Endothelial cell of umbilical vein (primary cell): ENCODE data around the gene CTTNBP2NL. TPM values are rescaled to one million over a fixed set of nuclear protein-coding genes. Genes with fewer than 3 reads are reported as not detected.
A peak's percentile ranks its signal among the peaks of the same experiment; 100 is the strongest.

Experiments used
- BruUV-seq: library from RNA; stranded (reverse); fragments of 400-500 nt; replicated peaks from 2 replicates; lab custom pipeline; 2021; lab: Mats Ljungman, UMichigan
- CTCF ChIA-PET: fragments of 300-600, 350-600 bp; sonication (Branson Sonifier 250); formaldehyde crosslinking; loops from one replicate; lab custom pipeline; 2021; ENCODE audit warnings: antibody characterized with exemption, inconsistent platforms; lab: Charles Lee
- POLR2A ChIA-PET: fragments of 300-600, 350-600 bp; sonication (Branson Sonifier 250); formaldehyde crosslinking; loops from one replicate; lab custom pipeline; 2021; ENCODE audit warnings: antibody characterized with exemption, inconsistent platforms; lab: Charles Lee
- DNase-seq: peaks from one replicate; pipeline ENCODE4 v3.0.0-alpha.2; 2011; ENCODE audit warnings: low read depth, low spot score
- FAIRE-seq: peaks from 2 replicates; lab custom pipeline; 2011; peaks lifted over from hg19 to GRCh38; lab: Jason Lieb, UNC
- H2AFZ ChIP-seq: 2 replicates; pipeline ENCODE4 v1.6.0; 2012; ENCODE audit warnings: low read depth, low read length, control low read depth, inconsistent platforms
- H3K27ac ChIP-seq: 2 replicates; pipeline ENCODE4 v1.5.1; 2011; ENCODE audit warnings: low read depth, mild to moderate bottlenecking, control low read depth, low read length, moderate library complexity; ENCODE audit not compliant: insufficient read depth
- H3K27me3 ChIP-seq, 2 experiments: 2 replicates each; pipeline versions ENCODE4 v1.6.0 to v1.6.1; 2011; ENCODE audit warnings: low read length in 2 of 2, mixed read lengths in 1 of 2; ENCODE audit not compliant: control insufficient read depth in 2 of 2, insufficient read depth in 2 of 2
- H3K36me3 ChIP-seq, 2 experiments: 2 replicates in 1 of 2; 3 replicates in 1 of 2; pipeline ENCODE4 v1.5.1; 2011; ENCODE audit warnings: low read length in 2 of 2, mild to moderate bottlenecking in 1 of 2, moderate library complexity in 1 of 2; ENCODE audit not compliant: control insufficient read depth in 2 of 2, insufficient read depth in 2 of 2; ENCODE audit errors: extremely low read depth in 1 of 2
- H3K4me1 ChIP-seq: 3 replicates; pipeline ENCODE4 v1.5.1; 2011; ENCODE audit warnings: mild to moderate bottlenecking, low read length; ENCODE audit not compliant: control insufficient read depth, insufficient read depth; ENCODE audit errors: extremely low read depth
- H3K4me2 ChIP-seq: 2 replicates; pipeline ENCODE4 v1.6.1; 2011; ENCODE audit warnings: low read length, control low read depth, mixed read lengths; ENCODE audit not compliant: insufficient read depth
- H3K4me3 ChIP-seq, 3 experiments: fragments of 200-600 bp in 1 of 3; sonication (generic), shearing (Covaris generic) in 1 of 3; replicated peaks in 1 of 3; 2 replicates each; pipeline ENCODE4 v1.5.1; 2011 to 2016; ENCODE audit warnings: control low read depth in 3 of 3, low read length in 3 of 3, mild to moderate bottlenecking in 2 of 3, inconsistent platforms in 1 of 3, low read depth in 1 of 3, moderate library complexity in 1 of 3; ENCODE audit not compliant: insufficient read depth in 1 of 3
- H3K79me2 ChIP-seq: 2 replicates; pipeline ENCODE4 v1.6.0; 2012; ENCODE audit warnings: low read length, inconsistent platforms; ENCODE audit not compliant: control insufficient read depth, insufficient read depth
- H3K9ac ChIP-seq: replicated peaks from 2 replicates; pipeline ENCODE3; 2011; ENCODE audit warnings: low read length, control low read depth; ENCODE audit not compliant: insufficient read depth; ENCODE audit errors: extremely low read depth
- H3K9me1 ChIP-seq: replicated peaks from 3 replicates; pipeline ENCODE4 v1.6.0; 2011; ENCODE audit warnings: mild to moderate bottlenecking, low read length; ENCODE audit not compliant: control insufficient read depth, insufficient read depth; ENCODE audit errors: extremely low read depth
- H3K9me3 ChIP-seq: replicated peaks from 2 replicates; pipeline ENCODE4 v1.5.1; 2012; ENCODE audit warnings: low read length, inconsistent platforms; ENCODE audit not compliant: control insufficient read depth, insufficient read depth
- H4K20me1 ChIP-seq: replicated peaks from 2 replicates; pipeline ENCODE3; 2011; ENCODE audit warnings: mild to moderate bottlenecking, low read length; ENCODE audit not compliant: control insufficient read depth, insufficient read depth; ENCODE audit errors: extremely low read depth
- CTCF ChIP-seq, 2 donors: IDR thresholded peaks; 1 replicate in 1 of 2; 2 replicates in 1 of 2; pipeline ENCODE4 v1.5.1; 2011; ENCODE audit warnings: low read length in 2 of 2, mild to moderate bottlenecking in 2 of 2, moderate library complexity in 2 of 2, control low read depth in 1 of 2, inconsistent platforms in 1 of 2, low read depth in 1 of 2; ENCODE audit not compliant: insufficient read depth in 1 of 2; ENCODE audit errors: extremely low read depth in 1 of 2
- EZH2 ChIP-seq: IDR thresholded peaks from 2 replicates; pipeline ENCODE4 v1.6.1; 2012; ENCODE audit warnings: borderline replicate concordance, low read depth, mild to moderate bottlenecking, moderate library complexity, low read length, inconsistent platforms; ENCODE audit not compliant: severe bottlenecking
- FOS ChIP-seq: IDR thresholded peaks from 2 replicates; pipeline ENCODE4 v1.6.1; 2011; ENCODE audit warnings: mild to moderate bottlenecking, low read length, moderate library complexity, borderline replicate concordance; ENCODE audit not compliant: insufficient read depth
- GATA2 ChIP-seq: IDR thresholded peaks from 2 replicates; pipeline ENCODE4 v1.7.0; 2011; ENCODE audit warnings: low read depth, mild to moderate bottlenecking, moderate library complexity, mixed read lengths, low read length; ENCODE audit not compliant: insufficient read length, insufficient read depth
- JUN ChIP-seq: IDR thresholded peaks from 2 replicates; pipeline ENCODE4 v1.6.1; 2011; ENCODE audit warnings: borderline replicate concordance, low read depth; ENCODE audit not compliant: insufficient read length, insufficient read depth
- MAX ChIP-seq: IDR thresholded peaks from 2 replicates; pipeline ENCODE4 v1.6.1; 2011; ENCODE audit not compliant: insufficient read depth, insufficient read length
- MYC ChIP-seq: IDR thresholded peaks from one replicate; pipeline ENCODE4 v1.6.1; 2011; ENCODE audit warnings: mild to moderate bottlenecking, low read depth, low read length
- POLR2A ChIP-seq: IDR thresholded peaks from 2 replicates; pipeline ENCODE4 v1.6.1; 2012; ENCODE audit warnings: low read depth, mild to moderate bottlenecking, control low read depth, low read length
- POLR2AphosphoS5 ChIP-seq: IDR thresholded peaks from 2 replicates; pipeline ENCODE4 v1.6.1; 2012; ENCODE audit warnings: low read depth, mild to moderate bottlenecking, control low read depth, low read length, moderate library complexity; ENCODE audit not compliant: insufficient read depth
- dilution Hi-C: fragments of 300-500 bp; cut with MboI; formaldehyde crosslinking; loops from one replicate; pipeline ENCODE4 v1.15.0; 2019; ENCODE audit warnings: low sequenced_read_pairs; ENCODE audit not compliant: extremely low pct_ligation_motif_present
- intact Hi-C: fragments of 100-400 bp; cut with micrococcal nuclease; formaldehyde crosslinking; loops from one replicate; pipeline ENCODE4 v1.10.0; 2022
- polyA plus RNA-seq, 4 experiments: library from polyadenylated mRNA; depleted of rRNA in 3 of 4; stranded (reverse) in 3 of 4; unstranded in 1 of 4; fragments of >200 nt; gene quantifications; 2 replicates each; pipeline versions ENCODE4 v1.2.1 to v1.2.3, GENCODE V29; 2011 to 2012; ENCODE audit warnings: missing spikeins in 1 of 4
- total RNA-seq: library from RNA; stranded (reverse); gene quantifications from 2 replicates; pipeline ENCODE4 v1.2.3, GENCODE V29; 2021

Gene CTTNBP2NL
- total and polyA plus RNA-seq, 2 donors (not counting 3 experiments of a cell fraction or from before 2014, with no cell fraction given): 21.5 to 94.4 TPM

DNA sequence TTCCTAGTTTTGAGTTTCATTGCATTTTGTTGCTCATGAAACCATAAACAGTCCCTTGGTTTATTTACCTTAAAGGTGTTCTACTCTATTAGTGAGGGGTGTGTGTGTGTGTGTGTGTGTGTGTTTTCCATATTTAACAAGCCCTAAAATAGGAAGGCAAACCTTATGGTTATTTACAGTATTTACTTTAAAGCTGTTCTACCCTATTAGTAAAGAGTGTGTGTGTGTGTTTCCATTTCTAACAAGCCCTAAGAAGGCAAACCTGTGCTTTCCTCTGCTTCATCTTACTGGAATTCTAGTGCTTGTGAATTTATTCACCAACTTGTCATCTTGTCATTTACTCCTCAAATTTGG, 53.6 kb downstream of the CTTNBP2NL start:
- FAIRE-seq (no peak), DNase-seq (no peak)
- H3K4me2 ChIP-seq: no peak overlapping the region
- TSS peak; percentile 5 for BruUV-seq
- H3K9ac ChIP-seq: no peak overlapping the region
- peaks cover 65% of the 10 kb centered on the region for H3K79me2 ChIP-seq
- peaks cover 7 to 19% of the 10 kb centered on the region in 2 experiments for H3K36me3 ChIP-seq
- dilution Hi-C loops (no loop called here), intact Hi-C loops (no loop called here)
- POLR2A ChIA-PET: no interaction called here
- no peak overlapping the region for H3K27ac ChIP-seq
- TF ChIP-seq GATA2: no peak
- TF ChIP-seq MAX: no peak
- TF ChIP-seq JUN: no peak
- TF ChIP-seq POLR2A: no peak
- no peak for TF ChIP-seq EZH2
- TF ChIP-seq POLR2AphosphoS5: no peak
- TF ChIP-seq MYC: no peak
- no peak for TF ChIP-seq CTCF (IDR thresholded peaks at IDR 0.05; ENCODE audit: extremely low read depth in 1 of 2, insufficient read depth in 1 of 2, low read depth in 1 of 2, low read length in 2 of 2)
- no peak for TF ChIP-seq FOS
- H3K4me3 ChIP-seq: no peak overlapping the region
- H3K9me1 ChIP-seq: no peaks in the 10 kb centered on the region
- CTCF ChIA-PET: interaction anchor here (1.4 to 1.6 kb wide), 2 partner anchors 17 to 19 kb away, joined by 3 to 4 read pairs; no protein-coding TSS in a partner anchor
- no peak overlapping the region for H2AFZ ChIP-seq
- H3K9me3 ChIP-seq: no peaks in the 10 kb centered on the region
- no peaks in the 10 kb centered on the region for H3K27me3 ChIP-seq
- peaks cover 17% of the 10 kb centered on the region for H3K4me1 ChIP-seq
- H4K20me1 ChIP-seq: no peaks in the 10 kb centered on the region
